HG03354 (cell line): Measurements from ENCODE around the gene ARPC3.
"Not testable (repeated sequence)": the region's sequence is repeated elsewhere in the genome, so short reads cannot be mapped to it uniquely, and the experiment has no call there.

Source experiments
- ATAC-seq: cut with Tn5 transposase; IDR thresholded peaks from one replicate; pipeline ENCODE4 v1.9.1; 2021; ENCODE audit warnings: mild to moderate bottlenecking; ENCODE audit not compliant: unreplicated experiment, poor library complexity, severe bottlenecking

The ARPC3 gene

DNA sequence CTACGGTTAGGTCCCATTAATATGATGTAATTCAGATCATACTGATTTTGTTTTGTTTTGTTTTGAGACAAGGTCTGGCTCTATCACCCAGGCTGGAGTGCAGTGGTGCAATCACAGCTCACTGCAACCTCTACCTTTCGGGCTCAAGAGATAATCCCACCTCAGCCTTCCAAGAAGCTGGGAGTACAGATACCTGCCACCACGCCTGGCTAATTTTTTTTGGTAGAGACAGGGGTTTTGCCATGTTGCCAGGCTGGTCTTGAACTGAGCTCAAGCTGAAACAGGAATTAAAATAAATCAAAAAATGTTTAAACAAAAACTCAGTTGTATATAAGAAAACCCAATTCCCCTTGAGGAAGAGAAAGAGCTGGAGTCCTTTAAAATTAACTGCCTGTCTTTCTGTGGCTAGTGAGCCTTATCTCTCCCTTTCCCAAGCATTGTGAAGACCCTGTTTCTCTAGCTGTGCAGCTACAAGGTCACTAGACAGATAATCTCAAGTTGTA, 28.9 kb downstream of the ARPC3 start:
- ATAC-seq = no peak

DNA sequence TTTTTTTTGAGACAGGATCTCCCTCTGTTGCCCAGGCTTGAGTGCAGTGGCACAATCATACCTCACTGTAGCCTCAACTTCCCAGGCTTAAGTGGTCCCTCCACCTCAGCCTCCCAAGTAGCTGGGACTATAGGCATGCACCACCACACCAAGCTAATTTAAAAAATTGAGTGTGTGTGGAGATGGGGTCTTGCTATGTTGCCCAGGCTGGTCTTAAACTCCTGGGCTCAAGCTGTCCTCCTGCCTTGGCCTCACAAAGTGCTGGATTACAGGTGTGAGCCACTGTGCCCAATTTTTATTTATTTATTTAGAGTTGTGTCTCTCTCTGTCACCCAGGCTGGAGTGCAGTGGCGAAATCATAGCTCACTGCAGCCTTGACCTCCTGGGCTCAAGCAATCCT, 29.5 kb downstream of the ARPC3 start:
- not testable (repeated sequence) for ATAC-seq

GRCh38 chr12:110417113-110417512, 33.0 kb downstream of the ARPC3 start:
- not testable (repeated sequence) for ATAC-seq

DNA sequence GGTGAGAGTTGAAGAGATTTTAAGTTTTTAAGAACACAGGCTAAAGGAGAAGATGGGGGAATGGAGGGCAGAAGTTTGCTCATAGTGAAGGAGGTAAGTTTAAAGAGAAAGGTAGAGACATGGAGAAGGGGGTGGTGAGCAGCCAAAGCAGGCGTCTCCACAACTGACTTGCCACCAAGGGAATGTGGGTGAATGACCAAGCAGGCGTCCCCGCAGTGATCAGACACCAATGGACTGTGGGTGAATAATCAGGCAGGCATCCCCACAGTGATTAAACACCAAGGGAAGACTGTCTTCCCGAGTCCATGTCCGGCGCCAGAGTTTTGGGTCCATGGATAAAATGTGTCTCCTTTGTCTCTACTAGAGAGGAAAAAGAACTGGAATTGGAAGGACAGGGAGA, 40.1 kb downstream of the ARPC3 start:
- not testable (repeated sequence) for ATAC-seq

GRCh38 chr12:110405126-110405662, 44.9 kb downstream of the ARPC3 start:
- not testable (repeated sequence) for ATAC-seq

DNA sequence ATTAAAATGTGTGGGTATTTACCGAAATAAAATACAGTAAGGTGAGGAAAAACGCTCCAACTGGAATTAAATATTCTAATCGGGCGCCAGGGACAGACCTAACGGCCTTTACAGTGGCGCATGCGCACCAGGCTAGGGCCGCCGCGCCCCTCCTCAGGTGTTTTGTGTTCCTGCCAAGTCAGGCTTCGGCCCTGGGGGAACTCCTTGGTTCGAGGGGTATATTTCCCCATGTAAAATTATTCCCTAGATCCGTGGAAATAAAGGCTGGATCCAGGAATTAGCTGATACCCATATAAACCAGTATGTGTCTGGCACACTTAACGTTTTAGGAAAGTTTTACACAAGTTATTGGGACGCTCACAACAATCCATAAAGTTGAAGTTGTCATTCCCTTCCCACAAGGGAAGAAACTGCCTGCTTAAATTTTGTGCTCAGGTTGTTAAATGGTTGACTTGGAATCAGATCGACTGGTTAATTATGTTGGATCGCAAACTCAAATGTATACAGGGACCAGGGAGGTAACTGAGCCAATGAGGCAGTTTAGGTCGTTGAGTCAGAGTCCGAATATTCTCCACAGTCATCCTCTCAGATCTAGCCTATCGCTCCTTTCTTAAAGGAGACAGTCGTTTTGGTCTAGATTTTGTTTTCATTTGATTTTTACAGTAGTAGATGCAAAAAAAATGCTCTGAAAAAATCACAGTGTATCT, 46.0 kb downstream of the ARPC3 start:
- ATAC-seq = peak; percentile 44

GRCh38 chr12:110403146-110403975, 46.8 kb downstream of the ARPC3 start, which contains the start of gene ANAPC7:
TSS of gene ANAPC7 (minus strand) at chr12:110403708. CDS start at chr12:110403627, 81 bp downstream.
- peak; percentile 83 for ATAC-seq
